GM21423 (cell line): ENCODE measurements around the gene KRT31.
"Not testable (repeated sequence)": the region's sequence is repeated elsewhere in the genome, so short reads cannot be mapped to it uniquely, and the experiment has no call there.

ENCODE experiments used
- ATAC-seq: cut with Tn5 transposase; IDR thresholded peaks from one replicate; pipeline ENCODE4 v1.9.1; 2021; ENCODE audit warnings: mild to moderate bottlenecking, moderate library complexity; ENCODE audit not compliant: unreplicated experiment

The KRT31 gene

DNA sequence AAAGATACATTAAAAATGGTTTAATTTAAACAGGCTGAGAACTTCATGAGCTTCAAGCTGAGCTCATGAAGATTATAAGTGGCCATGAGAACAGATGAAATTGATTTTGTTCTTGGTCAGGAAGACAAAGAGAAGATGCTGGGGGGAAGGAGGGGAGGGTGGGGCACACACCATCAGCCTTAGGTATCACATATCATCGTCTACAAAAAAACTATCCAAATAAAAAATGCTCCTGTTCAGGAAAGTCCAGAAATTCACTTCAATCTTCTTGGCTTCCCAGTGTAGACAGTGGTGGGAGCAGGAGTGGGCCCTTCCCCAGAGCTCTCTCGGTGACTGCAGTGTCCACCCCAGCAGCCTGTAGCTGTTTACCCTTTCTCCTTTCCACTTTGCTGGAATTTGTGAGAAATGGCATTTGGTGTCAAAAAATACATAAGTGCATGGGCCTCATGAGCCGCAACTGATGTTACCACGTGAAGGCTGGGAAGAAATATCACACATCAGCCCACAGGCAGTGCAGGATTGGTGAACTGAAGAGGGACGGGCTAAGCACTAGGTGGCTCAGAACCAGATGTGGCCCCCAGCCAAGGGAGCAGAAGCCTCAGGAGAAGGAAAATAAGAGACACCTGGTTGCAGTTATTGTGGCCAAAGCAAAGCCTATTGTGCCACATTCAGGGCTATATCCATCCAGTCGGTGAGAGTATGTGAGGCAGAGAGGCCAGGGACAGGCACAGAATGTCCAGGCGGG, 20.9 kb upstream of the KRT31 start:
- no peak for ATAC-seq

DNA sequence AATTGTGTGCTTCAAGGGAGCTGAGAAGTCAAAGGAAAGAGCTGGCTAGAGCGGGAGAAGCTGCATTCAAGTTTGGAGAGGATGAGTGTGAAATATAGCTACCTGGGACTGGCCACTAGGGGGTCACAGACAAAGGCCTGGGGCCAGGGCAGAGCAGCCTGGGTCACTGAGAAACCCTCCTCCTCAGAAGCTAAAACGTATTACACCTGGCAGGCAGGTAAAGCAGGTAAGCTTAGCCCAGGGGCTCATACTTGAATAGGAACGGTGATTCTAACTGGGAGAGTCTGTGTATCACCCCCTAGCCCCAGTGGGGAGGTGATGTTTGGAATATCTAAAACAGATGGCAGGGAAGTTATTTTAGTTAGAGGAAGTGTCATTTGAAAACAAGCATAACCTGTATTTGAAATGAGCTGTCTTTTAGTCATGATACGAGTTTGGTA, 20.2 kb upstream of the KRT31 start:
- no peak for ATAC-seq

DNA sequence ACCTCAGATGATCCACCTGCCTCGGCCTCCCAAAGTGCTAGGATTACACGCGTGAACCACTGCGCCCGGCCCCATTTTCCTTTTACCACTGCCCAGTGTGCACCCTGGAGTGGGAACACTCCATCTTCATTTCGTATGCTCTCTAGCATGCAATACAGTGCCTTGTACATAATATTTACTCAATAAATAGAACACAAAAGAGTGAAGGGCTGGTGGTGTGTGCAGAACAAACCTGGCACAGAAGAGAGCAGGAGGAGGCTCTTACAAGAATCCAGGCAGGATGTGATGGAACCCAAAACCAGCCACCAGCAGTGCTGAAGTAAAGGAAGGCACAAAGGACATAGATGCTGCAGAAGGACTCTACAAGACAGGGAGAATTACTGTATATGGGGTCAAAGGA, 19.7 kb upstream of the KRT31 start:
- ATAC-seq, result no peak

DNA sequence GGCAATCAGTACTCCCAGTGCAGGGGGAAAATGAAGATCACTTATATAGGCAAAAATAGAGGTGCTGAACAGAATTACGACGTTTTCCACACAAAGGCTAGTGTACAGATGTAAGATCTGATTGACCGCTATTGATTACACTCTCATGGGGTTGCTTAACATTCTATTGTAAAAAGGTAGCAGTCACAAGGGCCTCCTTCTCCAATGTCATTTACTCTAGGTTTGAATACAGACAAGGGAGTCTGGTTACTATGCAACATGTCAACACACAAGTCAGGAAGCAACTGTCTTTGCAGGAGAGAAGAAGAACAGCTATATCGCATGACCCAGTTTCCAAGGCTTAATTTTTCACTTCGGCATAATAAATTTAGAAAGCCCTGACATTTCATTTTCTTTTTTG, 19.1 kb upstream of the KRT31 start:
- no peak for ATAC-seq

DNA sequence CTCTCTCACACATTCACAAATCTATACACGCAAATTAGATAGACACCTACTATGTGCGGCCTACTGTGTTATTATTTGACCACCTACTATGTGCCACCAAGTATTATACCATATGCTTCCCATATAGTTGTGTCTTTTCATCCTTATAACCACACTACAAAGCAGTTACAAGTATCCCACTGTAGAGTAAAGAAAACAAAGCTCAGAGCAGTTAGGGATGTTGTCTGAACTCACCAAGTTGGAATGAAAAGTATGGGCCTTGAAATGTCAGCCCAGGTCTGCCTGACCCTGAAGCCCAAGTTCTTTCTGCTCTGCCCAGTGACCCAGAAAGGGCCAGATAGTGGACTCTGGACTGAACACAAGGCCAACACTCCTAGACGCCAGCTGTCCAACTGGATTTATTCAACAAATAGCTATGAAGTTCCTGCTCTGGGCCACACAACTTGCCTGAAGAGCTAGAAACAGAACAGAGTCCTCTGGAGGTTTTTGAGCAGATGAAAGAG, 18.5 kb upstream of the KRT31 start:
- ATAC-seq, result no peak

DNA sequence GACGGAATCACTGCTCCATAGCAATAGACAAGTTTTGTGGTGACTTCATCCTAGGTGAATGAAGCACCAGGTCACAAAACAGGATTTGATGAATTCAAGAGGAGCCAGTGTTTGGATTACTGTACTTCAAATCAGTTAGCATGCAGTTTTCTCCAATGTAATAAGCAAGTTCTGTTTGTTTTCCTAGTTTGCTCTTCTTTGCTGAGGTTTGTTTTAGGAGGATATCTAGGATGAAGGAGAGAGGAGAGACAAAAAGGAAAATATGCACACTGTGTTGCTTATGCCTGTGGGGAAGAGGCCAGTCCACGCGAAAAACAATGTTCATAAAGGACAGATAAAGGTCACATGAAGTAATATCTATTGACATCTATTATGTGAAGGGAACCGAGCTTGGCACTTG, 18.0 kb upstream of the KRT31 start:
- no peak for ATAC-seq

DNA sequence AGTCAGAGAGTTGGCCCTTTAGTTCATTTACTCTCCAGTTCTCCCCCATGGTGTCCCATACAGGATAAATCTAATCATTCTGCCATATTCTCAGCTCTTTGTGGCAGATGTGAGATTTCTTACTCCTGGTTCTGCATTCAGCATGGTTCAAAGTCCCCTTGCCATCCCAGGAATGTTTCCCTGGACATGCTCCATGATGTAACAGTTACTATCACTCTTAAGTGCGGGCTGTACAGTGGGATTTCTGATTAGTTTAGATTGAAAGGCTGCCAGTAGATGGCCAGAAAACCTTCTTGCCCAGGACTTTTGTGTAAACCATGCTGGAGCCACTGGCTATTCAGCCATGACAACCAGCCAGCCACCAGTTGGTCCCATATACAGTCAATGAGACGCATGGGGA, 16.6 kb upstream of the KRT31 start:
- ATAC-seq, result no peak

DNA sequence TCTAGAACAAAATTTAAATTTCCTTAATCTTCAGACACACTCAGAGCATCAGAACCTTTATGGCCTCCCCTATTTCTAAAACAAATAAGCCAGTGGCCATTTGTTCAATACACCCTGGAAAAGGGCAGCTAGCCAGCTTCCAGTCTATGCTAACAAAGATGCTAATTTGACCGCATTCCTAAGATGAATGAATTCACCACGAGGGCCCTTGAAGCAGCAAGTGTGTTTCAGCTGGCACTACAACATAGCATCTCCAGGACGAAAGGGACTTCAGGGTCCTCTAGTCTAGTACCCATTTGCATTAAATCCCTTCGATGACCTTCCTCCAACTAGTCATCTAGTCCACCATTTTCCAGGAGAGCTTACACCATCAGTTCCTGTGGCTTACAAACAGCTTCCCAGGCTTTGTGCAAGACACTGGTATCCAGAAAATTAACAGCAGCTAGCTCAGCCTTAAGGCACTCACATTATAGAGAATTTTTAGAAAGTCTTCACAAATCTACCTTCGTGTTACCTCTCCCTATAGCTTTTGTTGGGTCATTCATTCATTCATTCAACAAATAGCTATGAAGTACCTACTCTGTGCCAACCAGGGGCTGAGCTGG, 16.0 kb upstream of the KRT31 start:
- ATAC-seq, result no peak

DNA sequence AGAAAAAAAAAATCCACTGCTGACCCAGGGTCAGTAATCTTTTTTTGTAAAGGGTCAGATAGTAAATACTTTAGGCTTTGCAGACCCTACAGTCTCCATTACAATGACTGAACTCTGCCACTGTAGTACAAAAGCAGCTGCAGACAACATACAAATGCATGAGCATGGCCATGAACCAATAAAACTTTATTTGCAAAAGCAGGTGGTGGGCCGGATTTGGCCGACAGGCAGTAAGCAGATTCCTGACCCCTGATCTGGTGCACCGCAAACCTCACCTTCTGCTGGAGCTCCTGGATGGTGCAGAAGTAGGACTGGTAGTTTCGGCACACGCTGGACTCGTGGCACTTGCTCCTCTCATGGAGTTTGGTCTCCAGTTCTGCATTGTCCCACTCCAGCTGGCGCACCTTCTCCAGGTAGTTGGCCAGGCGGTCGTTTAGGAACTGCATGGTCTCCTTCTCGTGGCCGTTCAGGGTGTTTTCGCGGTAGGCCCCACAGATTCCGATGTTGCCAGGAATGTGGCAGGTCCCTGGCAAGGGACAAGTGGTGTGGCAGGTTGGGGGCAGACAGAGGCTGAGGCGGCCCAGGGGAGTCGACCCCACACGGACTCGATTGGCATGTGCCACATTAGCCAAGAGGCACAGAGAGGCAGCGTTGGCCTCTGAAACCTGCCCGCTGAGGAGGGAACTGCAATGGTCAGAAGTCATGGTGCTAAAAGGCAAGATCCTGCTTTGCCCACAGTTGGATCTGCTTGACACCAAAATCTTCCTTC, 13.8 kb upstream of the KRT31 start:
- ATAC-seq, result no peak

DNA sequence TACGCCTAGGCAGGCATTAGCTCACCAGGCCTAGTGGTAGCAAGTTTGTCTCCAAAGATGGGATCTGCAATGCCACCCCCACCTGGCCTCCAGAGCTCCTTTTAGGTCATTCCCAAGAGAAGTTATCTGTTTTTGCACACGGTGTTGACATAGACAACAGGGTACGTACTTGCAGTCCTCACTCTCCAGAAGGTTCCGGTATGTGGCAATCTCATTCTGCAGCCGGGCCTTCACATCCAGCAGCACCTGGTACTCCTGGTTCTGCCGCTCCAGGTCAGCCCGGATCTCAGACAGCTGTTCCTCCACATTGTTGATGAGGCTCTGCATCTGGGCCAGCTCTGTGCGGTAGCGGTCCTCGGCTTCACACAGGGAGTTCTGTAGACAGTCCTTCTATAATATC, 9.8 kb upstream of the KRT31 start:
- ATAC-seq, result no peak

DNA sequence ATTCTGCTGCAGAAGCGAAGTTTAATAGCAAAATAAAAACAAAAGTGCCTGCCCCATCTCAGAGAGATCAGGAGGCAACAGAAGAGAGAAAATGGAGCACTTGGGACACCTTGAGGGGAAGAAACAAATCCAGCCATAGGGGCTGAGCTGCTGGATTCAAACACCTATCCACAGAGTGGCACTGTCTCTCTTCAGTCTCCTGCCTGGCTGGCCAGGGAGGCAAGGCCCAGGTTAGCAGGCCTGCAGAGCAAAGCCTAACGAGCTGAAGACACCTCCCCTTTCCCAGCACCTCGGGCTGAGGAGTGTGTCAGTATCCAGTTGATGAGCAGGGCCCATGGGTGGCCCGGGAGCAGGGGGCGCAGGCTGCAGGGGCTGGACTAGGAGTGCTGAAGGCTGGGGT, 8.8 kb upstream of the KRT31 start:
- ATAC-seq, result no peak

DNA sequence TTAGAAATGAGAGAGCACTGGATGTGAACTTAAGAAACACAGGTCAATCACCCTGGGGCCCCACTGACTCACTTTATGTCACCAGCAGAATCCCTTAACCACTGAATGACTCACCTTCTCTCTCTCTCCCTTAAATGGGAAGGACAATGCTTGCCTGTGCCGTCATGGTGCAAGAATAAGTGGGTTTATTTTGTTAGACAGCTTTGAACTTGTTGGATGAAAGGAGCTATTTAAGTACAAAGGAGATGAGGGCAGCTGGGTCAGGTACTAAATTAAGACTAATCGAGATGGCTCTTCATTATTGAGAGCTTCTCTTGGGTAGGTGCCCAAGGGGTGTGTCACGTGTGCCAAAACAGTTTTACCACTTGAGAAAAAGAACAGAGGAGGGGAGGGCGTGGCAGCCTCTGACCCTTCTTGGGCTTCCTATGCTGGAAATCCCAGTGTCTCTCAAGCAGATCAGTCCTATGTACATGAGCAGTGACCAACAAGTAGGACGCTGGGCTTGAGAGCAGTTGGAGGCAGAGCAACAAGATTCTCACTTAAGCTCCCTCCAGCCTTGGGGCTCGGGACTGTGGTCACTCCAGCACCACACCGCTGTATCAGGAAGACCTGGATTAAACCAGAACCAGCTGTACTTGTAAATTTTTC, 6.7 kb upstream of the KRT31 start:
- no peak for ATAC-seq

DNA sequence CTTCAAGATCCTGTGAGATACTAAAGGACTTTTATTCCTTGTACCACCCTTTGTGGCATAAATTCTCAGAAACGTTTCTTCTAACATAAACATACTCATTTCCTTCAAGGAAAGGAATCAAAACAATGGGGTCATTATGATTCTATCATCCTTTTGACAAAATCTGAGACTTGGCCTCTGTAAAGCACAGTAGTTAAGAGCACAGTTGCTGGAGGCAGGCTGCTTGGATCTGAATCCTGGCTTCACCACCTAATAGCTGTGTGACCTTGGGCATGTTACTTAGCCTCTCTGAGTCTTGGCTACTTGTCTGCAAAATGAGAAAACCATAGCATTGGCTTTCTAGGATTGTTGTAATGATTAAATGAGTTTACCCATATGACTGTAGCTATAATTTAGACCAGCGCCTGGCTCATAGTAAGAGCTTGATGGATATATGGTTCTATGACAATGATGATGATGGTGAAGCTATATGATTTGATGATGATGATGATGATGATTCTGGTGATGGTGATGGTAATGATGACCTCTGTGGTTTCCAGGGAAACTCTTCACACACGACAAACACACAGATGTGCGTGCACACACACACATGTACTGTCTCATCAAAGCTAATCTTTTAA, 6.1 kb upstream of the KRT31 start:
- no peak for ATAC-seq

DNA sequence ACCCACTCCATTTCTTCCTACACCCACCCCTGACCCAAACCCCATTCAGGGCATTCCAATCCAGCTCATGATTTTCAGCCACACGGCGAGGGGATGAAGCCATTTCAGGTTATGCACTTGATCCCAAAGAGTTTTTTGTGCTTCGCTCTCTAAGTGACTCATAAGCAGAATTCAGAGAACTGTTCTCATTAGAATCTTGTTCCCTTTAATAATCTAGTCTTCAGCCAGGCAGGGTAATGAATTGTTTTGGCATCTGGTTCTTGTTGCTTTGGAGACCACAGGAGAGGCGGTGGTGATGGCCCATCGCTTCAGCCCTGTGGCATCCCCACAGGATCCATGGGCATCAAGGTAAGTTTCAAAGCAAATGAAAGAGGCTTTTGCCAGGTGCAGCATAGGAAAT, 4.8 kb upstream of the KRT31 start:
- ATAC-seq, result no peak

DNA sequence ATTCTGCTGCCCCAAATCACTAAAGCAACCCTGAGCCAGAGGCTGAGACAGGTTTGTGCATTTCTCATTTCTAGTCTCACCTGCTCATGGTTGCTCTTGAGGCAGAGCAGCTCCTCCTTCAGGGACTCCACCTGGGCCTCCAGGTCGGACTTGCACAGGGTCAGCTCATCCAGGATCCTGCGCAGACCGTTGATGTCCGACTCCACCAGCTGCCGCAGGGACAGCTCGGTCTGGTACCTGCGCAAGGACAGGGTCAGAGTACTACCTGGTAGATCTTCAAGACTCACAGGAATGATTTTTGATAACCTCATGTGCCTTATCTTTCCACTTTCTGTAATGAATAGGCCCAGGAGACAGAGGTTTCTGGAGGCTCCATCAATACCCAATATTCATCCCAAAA, 1.1 kb downstream of the KRT31 start:
- no peak for ATAC-seq

DNA sequence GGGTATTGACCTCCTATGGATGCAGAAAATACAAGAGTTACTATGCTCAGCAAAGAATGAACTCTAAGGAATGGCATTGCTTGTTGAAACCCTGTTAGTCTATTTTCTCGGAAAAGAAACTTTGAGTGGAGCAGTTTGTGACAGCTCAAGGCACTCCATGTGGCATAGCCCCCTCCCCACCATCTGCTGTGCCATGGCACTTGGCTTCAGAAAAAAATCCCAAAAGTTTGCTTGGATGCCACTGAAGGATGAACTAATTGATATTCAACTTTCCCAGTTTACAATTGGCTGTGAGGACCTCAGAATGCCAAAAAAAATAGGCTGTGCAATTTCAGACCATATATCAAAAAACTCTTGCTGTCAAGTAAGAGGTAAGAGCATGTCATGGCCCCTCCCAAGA, 1.8 kb downstream of the KRT31 start:
- no peak for ATAC-seq

DNA sequence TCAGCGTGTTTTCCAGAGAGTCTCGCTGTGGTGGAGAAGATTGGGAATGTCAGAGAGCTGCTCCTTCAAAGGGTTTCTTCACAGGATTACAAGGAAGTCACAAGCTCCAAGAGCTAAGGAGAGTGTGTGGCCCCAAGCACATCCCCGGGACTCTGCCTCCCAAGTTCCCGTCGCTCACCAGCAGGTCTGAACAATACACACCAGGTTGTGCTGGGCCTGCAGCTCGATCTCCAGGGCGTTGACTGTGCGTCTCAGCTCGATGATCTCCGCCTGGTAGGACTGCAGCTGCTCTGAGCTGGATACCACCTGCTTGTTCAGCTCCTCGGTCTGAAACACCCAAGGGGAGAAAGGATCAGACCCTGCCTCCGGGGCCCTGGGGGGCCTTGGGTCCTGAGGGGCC, 2.4 kb downstream of the KRT31 start:
- ATAC-seq, result not testable (repeated sequence)

DNA sequence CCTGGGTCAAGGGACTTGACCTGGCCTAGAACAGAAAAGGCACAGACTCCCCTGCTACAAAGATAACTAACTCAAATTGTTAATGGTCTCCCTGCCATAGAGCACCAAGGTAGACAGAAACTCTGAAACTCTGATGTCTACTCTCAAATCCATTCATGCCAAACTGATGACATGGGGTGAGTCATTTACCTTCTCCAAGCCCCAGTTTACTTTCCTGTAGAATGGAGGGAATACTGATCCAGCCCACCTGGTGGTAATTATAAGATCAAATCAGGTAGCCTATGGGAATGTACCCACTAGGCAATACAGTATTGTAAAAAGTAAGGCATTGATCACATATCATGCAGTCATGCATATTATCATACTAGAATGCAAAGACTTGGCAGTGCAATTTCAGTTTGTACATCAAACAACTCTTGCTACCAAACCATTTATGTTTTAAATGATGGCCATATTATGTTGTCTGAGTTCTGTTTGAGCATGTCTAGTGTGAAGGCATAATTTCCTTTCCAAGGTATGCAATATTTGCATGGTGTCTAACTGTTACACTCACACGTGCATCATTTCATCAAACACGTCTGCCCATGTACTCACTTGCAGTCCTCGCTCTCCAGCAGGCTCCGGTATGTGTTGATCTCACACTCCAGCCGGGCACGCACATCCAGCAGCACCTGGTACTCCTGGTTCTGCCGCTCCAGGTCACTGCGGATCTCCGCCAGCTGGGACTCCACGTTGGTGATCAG, 3.0 kb downstream of the KRT31 start:
- no peak for ATAC-seq

DNA sequence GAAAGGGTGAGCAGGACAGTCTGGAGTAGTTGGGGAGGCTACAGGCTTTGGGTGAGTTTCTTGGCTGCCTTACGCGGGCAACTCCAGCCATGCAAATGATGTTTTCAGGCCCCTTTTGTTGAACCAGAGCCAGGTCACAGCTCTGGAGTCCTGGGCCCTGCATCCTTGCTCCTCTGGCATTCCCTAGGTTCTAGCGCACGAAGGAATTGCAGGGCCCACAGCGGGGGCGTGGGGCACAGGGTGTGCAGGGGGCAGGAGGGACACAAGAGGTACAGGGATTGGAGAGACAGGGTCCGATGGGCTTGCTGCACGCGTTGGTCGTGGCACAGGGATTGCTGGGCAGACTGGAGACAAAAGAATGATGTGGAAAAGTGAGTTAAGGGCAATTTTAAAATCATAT, 3.6 kb downstream of the KRT31 start:
- no peak for ATAC-seq

DNA sequence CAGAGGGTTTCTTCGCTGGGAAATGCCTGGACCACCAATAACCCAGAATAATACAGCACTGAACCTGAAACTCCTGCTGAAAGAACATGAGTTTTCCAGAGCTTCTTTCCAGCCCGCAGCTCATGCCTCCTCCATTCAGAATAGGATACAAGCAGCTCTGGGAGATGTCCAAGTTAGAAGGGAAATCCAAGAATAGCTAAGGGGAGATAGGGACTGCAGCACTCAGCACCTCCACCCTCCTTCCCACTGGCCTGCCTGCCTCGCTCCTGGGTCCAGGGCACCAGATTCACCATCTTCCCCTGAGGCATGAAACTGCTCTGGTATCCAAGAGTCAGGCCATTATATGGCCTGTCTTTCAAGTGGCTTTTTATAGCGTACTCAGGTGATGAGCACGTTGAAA, 4.1 kb downstream of the KRT31 start:
- ATAC-seq, result no peak
